Esophagus muscularis mucosa (tissue), 4 donors: ENCODE measurements around the gene RARG. TPM values are rescaled to one million over a fixed set of nuclear protein-coding genes. Genes with fewer than 3 reads are reported as not detected.
A peak's percentile ranks its signal among the peaks of the same experiment; 100 is the strongest.

ENCODE experiments used
- DNase-seq: peaks from one replicate; pipeline ENCODE4 v3.0.0-alpha.2; 2017; ENCODE audit errors: extremely low spot score
- H3K27ac ChIP-seq, 4 donors: fragments of 200-600 bp; sonication (generic); replicated peaks in 1 of 4; 1 replicate in 3 of 4; 2 replicates in 1 of 4; pipeline ENCODE4 v1.5.1; 2016 to 2019; ENCODE audit warnings: mild to moderate bottlenecking in 1 of 4
- H3K27me3 ChIP-seq, 4 donors: fragments of 200-600 bp; sonication (generic); one replicate each; pipeline versions ENCODE4 v1.5.1 to v1.6.0; 2016 to 2019
- H3K36me3 ChIP-seq, 4 donors: fragments of 200-600 bp; sonication (generic); one replicate each; pipeline ENCODE4 v1.5.1; 2016 to 2019
- H3K4me1 ChIP-seq, 4 donors: fragments of 200-600 bp; sonication (generic); one replicate each; pipeline ENCODE4 v1.5.1; 2016 to 2019
- H3K4me3 ChIP-seq, 4 donors: fragments of 200-600 bp; sonication (generic); 1 replicate in 2 of 4; 2 replicates in 2 of 4; pipeline ENCODE4 v1.5.1; 2016 to 2019; ENCODE audit warnings: mild to moderate bottlenecking in 4 of 4, moderate library complexity in 1 of 4
- H3K9me3 ChIP-seq, 4 donors: fragments of 200-600 bp; sonication (generic); 1 replicate in 3 of 4; 2 replicates in 1 of 4; pipeline ENCODE4 v1.5.1; 2016 to 2019
- EP300 ChIP-seq: sonication (generic); formaldehyde crosslinking; IDR thresholded peaks from one replicate; pipeline ENCODE4 v1.6.1; 2017; ENCODE audit warnings: antibody characterized with exemption
- POLR2A ChIP-seq: fragments of 450-650 bp; IDR thresholded peaks from one replicate; pipeline ENCODE4 v1.6.1; 2017; ENCODE audit warnings: antibody characterized with exemption, moderate library complexity, mild to moderate bottlenecking, low read depth
- POLR2AphosphoS5 ChIP-seq, 2 donors: sonication (generic); formaldehyde crosslinking; IDR thresholded peaks; one replicate each; pipeline ENCODE4 v1.6.1; 2017; ENCODE audit warnings: antibody characterized with exemption in 2 of 2
- WGBS: methylation state at CpG from one replicate; pipeline ENCODE4 v1.1.5; 2018; 5-methylcytosine and 5-hydroxymethylcytosine counted together
- intact Hi-C: fragments of 100-400 bp; cut with DNase I; formaldehyde crosslinking; loops from one replicate; pipeline ENCODE4 v1.15.1; 2023
- total RNA-seq, 4 donors: library from RNA; depleted of rRNA; stranded (reverse); fragments of >200 nt; gene quantifications; one replicate each; pipeline versions ENCODE4 v1.1.0 to v1.2.1, GENCODE V29; 2016
- TF ChIP-seq, protein P1 (sequence below), 3 experiments: fragments of 200-600 bp in 2 of 3; fragments of 450-650 bp in 1 of 3; sonication (generic) in 2 of 3; IDR thresholded peaks; one replicate each; pipeline ENCODE4 v1.5.1; 2017 to 2019; ENCODE audit warnings: antibody characterized with exemption in 3 of 3, mild to moderate bottlenecking in 2 of 3, moderate library complexity in 1 of 3

The RARG gene
- total RNA-seq, 4 donors from 2014 or later, result 10.3 to 26.1 (median 22.9) TPM

DNA sequence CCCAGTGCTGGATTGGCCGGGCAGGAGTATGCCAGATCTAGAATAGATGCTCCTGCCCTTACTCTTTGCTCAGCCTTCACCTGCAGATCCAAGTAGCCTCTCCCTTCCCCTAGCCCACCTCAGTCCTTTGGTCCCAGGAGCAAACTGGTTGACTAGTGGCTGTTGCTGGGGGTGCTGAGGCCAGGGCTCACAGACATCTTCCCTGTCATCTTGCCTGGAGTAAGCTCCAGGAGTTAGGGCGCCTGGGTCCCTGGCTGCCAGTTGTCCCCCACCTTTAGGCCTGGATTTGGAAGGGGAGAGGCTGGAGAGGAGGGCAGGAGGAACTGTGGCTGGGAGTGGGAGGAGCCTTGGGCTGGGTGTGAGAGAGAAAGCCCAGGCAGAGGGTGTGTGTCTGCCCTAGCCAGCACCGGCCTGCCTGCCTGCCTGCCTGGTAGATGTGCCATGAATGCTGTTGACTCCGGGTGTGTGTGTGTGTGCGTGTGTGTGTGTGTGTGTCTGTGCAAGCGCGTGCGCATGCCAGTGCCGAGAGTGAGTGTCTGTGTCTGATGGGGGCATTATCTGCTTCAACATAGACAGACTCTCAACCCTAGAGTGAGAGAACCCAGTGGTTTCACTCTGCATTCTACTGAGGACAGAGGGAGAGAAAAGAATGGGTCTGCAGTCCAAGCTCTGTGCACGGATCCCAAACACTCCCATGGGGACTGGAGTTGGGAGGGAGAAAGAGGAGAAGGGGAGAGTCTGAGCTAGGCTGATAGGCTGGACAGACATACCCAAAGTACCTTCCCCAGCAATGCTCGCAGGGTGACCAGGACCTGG lies 845 bp upstream of the RARG start:
- DNase-seq, result no peak
- no peak for TF ChIP-seq POLR2AphosphoS5 (IDR thresholded peaks at IDR 0.05)
- TF ChIP-seq, protein P1, sequence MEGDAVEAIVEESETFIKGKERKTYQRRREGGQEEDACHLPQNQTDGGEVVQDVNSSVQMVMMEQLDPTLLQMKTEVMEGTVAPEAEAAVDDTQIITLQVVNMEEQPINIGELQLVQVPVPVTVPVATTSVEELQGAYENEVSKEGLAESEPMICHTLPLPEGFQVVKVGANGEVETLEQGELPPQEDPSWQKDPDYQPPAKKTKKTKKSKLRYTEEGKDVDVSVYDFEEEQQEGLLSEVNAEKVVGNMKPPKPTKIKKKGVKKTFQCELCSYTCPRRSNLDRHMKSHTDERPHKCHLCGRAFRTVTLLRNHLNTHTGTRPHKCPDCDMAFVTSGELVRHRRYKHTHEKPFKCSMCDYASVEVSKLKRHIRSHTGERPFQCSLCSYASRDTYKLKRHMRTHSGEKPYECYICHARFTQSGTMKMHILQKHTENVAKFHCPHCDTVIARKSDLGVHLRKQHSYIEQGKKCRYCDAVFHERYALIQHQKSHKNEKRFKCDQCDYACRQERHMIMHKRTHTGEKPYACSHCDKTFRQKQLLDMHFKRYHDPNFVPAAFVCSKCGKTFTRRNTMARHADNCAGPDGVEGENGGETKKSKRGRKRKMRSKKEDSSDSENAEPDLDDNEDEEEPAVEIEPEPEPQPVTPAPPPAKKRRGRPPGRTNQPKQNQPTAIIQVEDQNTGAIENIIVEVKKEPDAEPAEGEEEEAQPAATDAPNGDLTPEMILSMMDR (IDR thresholded peaks at IDR 0.05), result peak in 1 of 3 experiments; percentile 1
- H3K27me3 ChIP-seq, result no peaks in the 10 kb centered on the region
- peaks cover 34 to 63% (median 61%) of the 10 kb centered on the region in 4 donors for H3K4me1 ChIP-seq
- intact Hi-C loops, result no loop called here
- H3K36me3 ChIP-seq, result peaks cover 0 to 9% (median 1%) of the 10 kb centered on the region in 4 donors
- peak overlapping the region; percentile 71 to 93 (median 78) for H3K4me3 ChIP-seq
- H3K27ac ChIP-seq, result peak overlapping the region; percentile 88 to 96 (median 90)
- H3K9me3 ChIP-seq, result no peaks in the 10 kb centered on the region
- WGBS, result 17% methylated on average over 9 of the region's 11 CpGs

DNA sequence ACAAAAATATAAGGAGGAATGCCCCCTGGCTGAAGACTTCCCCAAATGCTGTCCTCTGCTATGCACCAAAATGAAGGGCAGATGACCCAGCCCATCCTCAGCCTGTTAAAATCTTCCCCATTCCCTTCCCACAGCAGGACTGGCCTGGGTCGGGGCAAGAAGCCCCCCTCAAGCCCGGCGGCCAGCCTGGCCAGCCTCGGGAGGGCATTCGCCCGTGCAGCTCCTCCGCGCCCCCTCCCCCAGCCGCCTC lies 413 bp downstream of the RARG start:
- peaks cover 0 to 22% (median 6%) of the 10 kb centered on the region in 4 donors for H3K36me3 ChIP-seq
- peaks cover 34 to 66% (median 64%) of the 10 kb centered on the region in 4 donors for H3K4me1 ChIP-seq
- intact Hi-C loops, result no loop called here
- H3K4me3 ChIP-seq, result peak overlapping the region; percentile 71 to 93 (median 78)
- H3K9me3 ChIP-seq, result no peaks in the 10 kb centered on the region
- TF ChIP-seq, protein P1 (IDR thresholded peaks at IDR 0.05), result peak in 1 of 3 experiments; percentile 10
- TF ChIP-seq EP300, result no peak
- no peak for TF ChIP-seq POLR2A
- no peak for TF ChIP-seq POLR2AphosphoS5 (IDR thresholded peaks at IDR 0.05)
- no peak for DNase-seq
- H3K27ac ChIP-seq, result peak overlapping the region; percentile 88 to 96 (median 90)
- 0% methylated on average over 1 of the region's 9 CpGs for WGBS
- H3K27me3 ChIP-seq, result no peaks in the 10 kb centered on the region

DNA sequence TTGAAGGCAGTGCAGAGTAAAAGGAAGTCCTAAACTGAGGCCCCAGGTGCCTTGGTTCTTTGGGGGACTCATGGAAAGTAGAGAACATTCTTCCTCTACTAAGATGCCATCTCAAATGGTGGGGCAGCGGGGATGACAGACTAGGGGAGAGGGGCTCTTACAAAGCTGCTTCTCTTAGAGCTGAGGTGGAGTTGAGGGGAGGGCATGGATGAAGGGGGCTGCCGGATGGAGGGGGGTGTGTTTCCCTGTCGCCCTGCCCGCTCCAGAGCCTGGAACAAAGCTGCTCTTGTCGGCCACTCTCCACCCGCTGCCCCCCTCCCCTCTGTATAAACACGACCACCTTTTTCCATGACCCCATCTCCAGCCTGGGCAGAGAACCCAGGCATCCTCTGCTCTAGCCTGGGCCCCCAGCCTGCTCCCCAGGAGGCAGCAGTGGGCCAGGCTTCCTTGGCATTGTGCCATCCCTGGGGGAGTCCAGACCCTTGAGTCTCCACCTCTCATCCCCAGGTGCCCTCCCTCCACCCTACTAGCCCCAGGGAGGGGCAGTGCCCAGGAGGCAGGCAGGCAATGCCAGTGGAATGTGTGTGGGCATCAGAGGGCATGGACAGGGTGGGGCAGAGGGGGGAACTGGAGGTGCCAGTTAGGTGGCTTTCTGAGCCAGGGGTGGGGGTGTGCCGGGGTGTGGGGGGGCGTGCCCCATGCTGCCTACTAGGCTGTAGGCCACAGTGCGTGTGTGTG lies 1.7 kb downstream of the RARG start:
- 86% methylated on average over 6 of the region's 10 CpGs for WGBS
- Histone ChIP-seq H3K27me3 (no peaks in the 10 kb centered on the region), H3K9me3 (no peaks in the 10 kb centered on the region), H3K4me1 (peaks cover 34 to 78% (median 75%) of the 10 kb centered on the region in 4 donors), H3K27ac (peak overlapping the region; percentile 88 to 96 (median 90)), H3K4me3 (peak overlapping the region in 3 of 4 donors; percentile 71 to 93 (median 78)), H3K36me3 (peaks cover 0 to 25% (median 6%) of the 10 kb centered on the region in 4 donors)
- intact Hi-C loops, result no loop called here
- TF ChIP-seq, protein P1 (IDR thresholded peaks at IDR 0.05), result no peak
- TF ChIP-seq POLR2AphosphoS5 (IDR thresholded peaks at IDR 0.05), result no peak
- TF ChIP-seq EP300, result no peak
- no peak for TF ChIP-seq POLR2A
- no peak for DNase-seq

DNA sequence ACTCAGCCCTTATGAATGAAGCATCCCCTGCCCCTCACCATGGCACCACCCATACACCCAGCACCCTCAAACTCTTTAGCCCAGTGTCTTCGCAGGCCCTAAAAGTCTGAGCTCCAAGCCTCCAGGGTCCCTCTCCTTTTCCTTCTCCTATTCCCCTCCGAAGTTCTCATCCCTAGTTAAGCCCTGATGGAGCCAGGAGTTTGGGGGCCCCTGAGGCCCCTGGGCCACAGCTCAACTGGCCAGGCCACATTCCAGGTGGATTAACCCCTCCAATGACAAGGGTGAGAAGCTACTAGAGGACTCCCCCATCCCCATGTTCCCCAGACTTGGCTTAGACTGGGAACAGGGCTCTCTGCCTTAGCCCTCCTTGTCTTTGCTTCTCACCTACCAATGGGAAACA lies 2.6 kb downstream of the RARG start:
- no peaks in the 10 kb centered on the region for H3K27me3 ChIP-seq
- intact Hi-C loops, result no loop called here
- H3K36me3 ChIP-seq, result peaks cover 0 to 25% (median 6%) of the 10 kb centered on the region in 4 donors
- H3K4me3 ChIP-seq, result no peak overlapping the region
- DNase-seq, result no peak
- TF ChIP-seq EP300 (no peak), POLR2AphosphoS5 (IDR thresholded peaks at IDR 0.05) (no peak), POLR2A (no peak)
- TF ChIP-seq, protein P1 (IDR thresholded peaks at IDR 0.05), result no peak
- no peaks in the 10 kb centered on the region for H3K9me3 ChIP-seq
- peaks cover 38 to 79% (median 78%) of the 10 kb centered on the region in 4 donors for H3K4me1 ChIP-seq
- WGBS, result 91% methylated on average over 2 of the region's 2 CpGs
- peak overlapping the region; percentile 38 to 96 (median 88) for H3K27ac ChIP-seq
